Neural progenitor cell (in vitro differentiated cells): ENCODE data around the gene SLC26A2. TPM values are rescaled to one million over a fixed set of nuclear protein-coding genes. Genes with fewer than 3 reads are reported as not detected.
A peak's percentile ranks its signal among the peaks of the same experiment; 100 is the strongest.
"Not testable (repeated sequence)": the region's sequence is repeated elsewhere in the genome, so short reads cannot be mapped to it uniquely, and the experiment has no call there.

Experiments
- DNase-seq: peaks from one replicate; pipeline ENCODE4 v3.0.0-alpha.2; 2016; ENCODE audit warnings: low spot score
- H2AFZ ChIP-seq: fragments of 200-600 bp; sonication (generic); replicated peaks from 2 replicates; pipeline ENCODE4 v1.6.1; 2016; ENCODE audit warnings: antibody characterized with exemption
- H3F3A ChIP-seq: fragments of 200-600 bp; sonication (generic); 2 replicates; pipeline ENCODE4 v1.6.1; 2016; ENCODE audit warnings: antibody characterized with exemption, low read depth
- H3K27ac ChIP-seq: fragments of 200-600 bp; sonication (generic); 2 replicates; pipeline ENCODE4 v1.5.1; 2016; ENCODE audit warnings: mild to moderate bottlenecking
- H3K27me3 ChIP-seq: fragments of 200-600 bp; sonication (generic); 2 replicates; pipeline ENCODE4 v1.6.1; 2016; ENCODE audit warnings: mild to moderate bottlenecking, moderate library complexity
- H3K36me3 ChIP-seq: fragments of 200-600 bp; sonication (generic); 2 replicates; pipeline ENCODE4 v1.5.1; 2016
- H3K4me1 ChIP-seq: fragments of 200-600 bp; sonication (generic); 2 replicates; pipeline ENCODE4 v1.6.1; 2016; ENCODE audit warnings: mixed run types
- H3K4me2 ChIP-seq: fragments of 200-600 bp; sonication (generic); 2 replicates; pipeline ENCODE4 v1.6.1; 2016
- H3K4me3 ChIP-seq: fragments of 200-600 bp; sonication (generic); 2 replicates; pipeline ENCODE4 v1.5.1; 2016
- H3K79me2 ChIP-seq: fragments of 200-600 bp; sonication (generic); 2 replicates; pipeline ENCODE4 v1.6.1; 2016; ENCODE audit warnings: low read depth
- H3K9ac ChIP-seq: fragments of 200-600 bp; sonication (generic); 2 replicates; pipeline ENCODE4 v1.6.1; 2016
- H3K9me3 ChIP-seq: fragments of 200-600 bp; sonication (generic); 2 replicates; pipeline ENCODE4 v1.5.1; 2016; ENCODE audit warnings: low read depth
- H4K20me1 ChIP-seq: fragments of 200-600 bp; sonication (generic); 2 replicates; pipeline ENCODE4 v1.6.1; 2016; ENCODE audit warnings: low read depth
- H3K27ac Mint-ChIP-seq: 3 replicates; pipeline ENCODE4 v1.8.0; 2021; ENCODE audit warnings: mixed read lengths
- H3K27me3 Mint-ChIP-seq: 2 replicates; pipeline ENCODE4 v1.8.0; 2022; ENCODE audit warnings: low read depth, mild to moderate bottlenecking, inconsistent platforms, moderate library complexity, mixed read lengths; ENCODE audit not compliant: insufficient read depth
- H3K36me3 Mint-ChIP-seq: 3 replicates; pipeline ENCODE4 v1.8.0; 2021; ENCODE audit warnings: mixed read lengths
- H3K4me1 Mint-ChIP-seq: 3 replicates; pipeline ENCODE4 v1.8.0; 2021; ENCODE audit warnings: mixed read lengths
- H3K4me3 Mint-ChIP-seq: 3 replicates; pipeline ENCODE4 v1.8.0; 2021; ENCODE audit warnings: mild to moderate bottlenecking, moderate library complexity, mixed read lengths
- H3K9me3 Mint-ChIP-seq: 3 replicates; pipeline ENCODE4 v1.8.0; 2020; ENCODE audit warnings: mixed read lengths
- EZH2 ChIP-seq: fragments of 200-600 bp; sonication (generic); IDR thresholded peaks from 2 replicates; pipeline ENCODE4 v1.6.1; 2017; ENCODE audit warnings: antibody characterized with exemption, mild to moderate bottlenecking, moderate library complexity
- EZH2phosphoT487 ChIP-seq: fragments of 200-600 bp; sonication (generic); IDR thresholded peaks from 2 replicates; pipeline ENCODE4 v1.6.1; 2017; ENCODE audit warnings: antibody characterized with exemption
- total RNA-seq: library from RNA; depleted of rRNA; stranded (reverse); fragments of >200 nt; gene quantifications from 2 replicates; pipeline ENCODE4 v1.2.3, GENCODE V29; 2015; ENCODE audit warnings: low replicate concordance
- TF ChIP-seq, protein P1 (sequence below): fragments of 200-600 bp; sonication (generic); IDR thresholded peaks from 2 replicates; pipeline ENCODE4 v1.5.1; 2017; ENCODE audit warnings: antibody characterized with exemption, mild to moderate bottlenecking

SLC26A2 gene
- total RNA-seq, 1 donor from 2014 or later, result 20.1 TPM

DNA sequence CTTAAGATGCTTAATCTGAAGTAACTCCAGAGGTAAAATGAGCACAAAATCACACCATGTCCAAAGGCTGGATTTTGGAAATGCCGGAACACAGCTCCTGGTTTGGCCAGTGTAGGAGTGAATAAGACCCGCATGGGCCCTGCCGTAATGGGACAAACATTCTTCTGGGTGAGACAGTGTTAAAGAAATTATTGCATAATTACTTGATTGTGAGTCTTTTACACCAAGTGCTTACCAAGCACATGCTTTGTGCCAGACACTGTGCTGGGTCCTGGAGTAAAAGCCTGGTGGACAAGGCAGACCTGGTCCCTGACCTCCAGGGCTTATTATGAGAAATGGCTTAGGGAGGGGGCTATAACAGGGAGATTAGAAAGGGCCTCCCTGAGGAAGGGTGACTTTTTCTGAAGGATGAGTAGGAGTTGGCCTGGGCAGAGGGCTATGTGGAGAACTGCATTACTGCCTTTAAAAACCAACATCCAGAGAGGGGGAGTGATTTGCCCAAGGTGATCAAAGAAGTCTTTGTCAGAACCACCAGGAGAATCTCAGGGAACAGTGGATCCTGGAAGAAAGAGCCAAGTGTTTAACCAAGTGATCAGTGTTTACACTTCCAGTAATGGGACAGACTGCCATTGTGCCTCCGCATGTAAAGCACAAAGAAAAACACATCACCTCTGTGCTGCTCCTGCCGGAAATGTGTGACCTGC lies 19.5 kb upstream of the SLC26A2 start:
- Histone ChIP-seq H2AFZ (no peak overlapping the region), H3K4me3 (no peak overlapping the region), H3K36me3 (no peaks in the 10 kb centered on the region), H3K4me1 (no peaks in the 10 kb centered on the region), H3K9ac (no peak overlapping the region), H3K27ac (no peak overlapping the region), H4K20me1 (no peaks in the 10 kb centered on the region), H3K4me2 (no peak overlapping the region), H3K27me3 (no peaks in the 10 kb centered on the region), H3K9me3 (no peaks in the 10 kb centered on the region), H3K79me2 (no peaks in the 10 kb centered on the region), H3F3A (no peaks in the 10 kb centered on the region)
- Mint-ChIP-seq H3K4me3 (no peak overlapping the region), H3K9me3 (no peaks in the 10 kb centered on the region), H3K36me3 (no peaks in the 10 kb centered on the region), H3K4me1 (peaks cover 6% of the 10 kb centered on the region), H3K27ac (no peak overlapping the region), H3K27me3 (peaks cover 2% of the 10 kb centered on the region)
- TF ChIP-seq EZH2phosphoT487, result no peak
- no peak for DNase-seq

DNA sequence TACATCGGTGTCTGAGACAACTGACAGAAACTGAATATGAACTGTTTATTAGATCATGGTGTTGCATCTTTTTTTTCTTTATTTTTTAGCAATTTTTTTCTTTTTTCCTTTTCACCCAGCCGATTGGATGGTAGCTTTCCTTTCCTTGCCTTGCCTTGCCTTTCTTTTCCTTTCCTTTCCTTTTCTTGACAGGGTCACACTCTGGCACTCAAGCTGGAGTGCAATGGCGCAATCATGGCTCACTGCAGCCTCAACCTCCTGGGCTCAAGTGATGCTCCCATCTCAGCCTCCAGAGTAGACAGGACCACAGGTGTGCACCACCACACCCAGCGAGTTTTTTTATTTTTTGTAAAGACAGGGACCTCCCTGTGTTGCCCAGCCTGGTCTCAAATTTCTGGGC lies 18.8 kb upstream of the SLC26A2 start:
- Histone ChIP-seq H4K20me1 (no peaks in the 10 kb centered on the region), H3K36me3 (no peaks in the 10 kb centered on the region), H3K27ac (no peak overlapping the region), H3K4me3 (no peak overlapping the region), H3K4me1 (no peaks in the 10 kb centered on the region), H3K4me2 (no peak overlapping the region), H3K79me2 (no peaks in the 10 kb centered on the region), H3K27me3 (no peaks in the 10 kb centered on the region), H2AFZ (no peak overlapping the region), H3K9ac (no peak overlapping the region), H3K9me3 (no peaks in the 10 kb centered on the region), H3F3A (no peaks in the 10 kb centered on the region)
- Mint-ChIP-seq H3K36me3 (no peaks in the 10 kb centered on the region), H3K9me3 (no peaks in the 10 kb centered on the region), H3K27ac (no peak overlapping the region), H3K4me3 (no peak overlapping the region), H3K27me3 (peaks cover 2% of the 10 kb centered on the region), H3K4me1 (peaks cover 6% of the 10 kb centered on the region)
- TF ChIP-seq EZH2 (no peak), EZH2phosphoT487 (no peak)
- TF ChIP-seq, protein P1, sequence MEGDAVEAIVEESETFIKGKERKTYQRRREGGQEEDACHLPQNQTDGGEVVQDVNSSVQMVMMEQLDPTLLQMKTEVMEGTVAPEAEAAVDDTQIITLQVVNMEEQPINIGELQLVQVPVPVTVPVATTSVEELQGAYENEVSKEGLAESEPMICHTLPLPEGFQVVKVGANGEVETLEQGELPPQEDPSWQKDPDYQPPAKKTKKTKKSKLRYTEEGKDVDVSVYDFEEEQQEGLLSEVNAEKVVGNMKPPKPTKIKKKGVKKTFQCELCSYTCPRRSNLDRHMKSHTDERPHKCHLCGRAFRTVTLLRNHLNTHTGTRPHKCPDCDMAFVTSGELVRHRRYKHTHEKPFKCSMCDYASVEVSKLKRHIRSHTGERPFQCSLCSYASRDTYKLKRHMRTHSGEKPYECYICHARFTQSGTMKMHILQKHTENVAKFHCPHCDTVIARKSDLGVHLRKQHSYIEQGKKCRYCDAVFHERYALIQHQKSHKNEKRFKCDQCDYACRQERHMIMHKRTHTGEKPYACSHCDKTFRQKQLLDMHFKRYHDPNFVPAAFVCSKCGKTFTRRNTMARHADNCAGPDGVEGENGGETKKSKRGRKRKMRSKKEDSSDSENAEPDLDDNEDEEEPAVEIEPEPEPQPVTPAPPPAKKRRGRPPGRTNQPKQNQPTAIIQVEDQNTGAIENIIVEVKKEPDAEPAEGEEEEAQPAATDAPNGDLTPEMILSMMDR, result no peak
- DNase-seq, result no peak

DNA sequence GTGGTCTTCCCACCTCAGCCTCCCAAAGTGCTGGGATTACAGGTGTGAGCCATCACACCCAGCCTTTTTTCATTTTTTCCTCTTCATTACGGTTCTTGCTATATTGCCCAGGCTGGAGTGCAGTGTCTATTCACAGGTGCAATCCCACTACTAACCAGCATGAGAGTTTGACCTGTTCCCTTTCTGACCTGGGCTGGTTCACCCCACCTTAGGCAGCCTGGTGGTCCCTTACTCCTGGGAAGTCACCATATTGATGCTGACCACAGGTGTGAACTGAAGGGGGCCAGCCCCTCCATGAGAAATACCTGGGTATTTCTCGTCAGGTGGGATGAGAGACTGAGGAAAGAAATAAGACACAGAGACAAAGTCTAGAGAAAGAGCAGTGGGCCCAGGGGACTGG lies 18.4 kb upstream of the SLC26A2 start:
- Histone ChIP-seq H3K9me3 (no peaks in the 10 kb centered on the region), H3K4me2 (no peak overlapping the region), H4K20me1 (no peaks in the 10 kb centered on the region), H3K4me1 (no peaks in the 10 kb centered on the region), H3F3A (no peaks in the 10 kb centered on the region), H3K27ac (no peak overlapping the region), H3K27me3 (no peaks in the 10 kb centered on the region), H3K36me3 (no peaks in the 10 kb centered on the region), H3K9ac (no peak overlapping the region), H2AFZ (no peak overlapping the region), H3K79me2 (no peaks in the 10 kb centered on the region), H3K4me3 (no peak overlapping the region)
- DNase-seq, result no peak
- no peaks in the 10 kb centered on the region for H3K36me3 Mint-ChIP-seq
- H3K4me3 Mint-ChIP-seq, result no peak overlapping the region
- peaks cover 2% of the 10 kb centered on the region for H3K27me3 Mint-ChIP-seq
- no peaks in the 10 kb centered on the region for H3K9me3 Mint-ChIP-seq
- TF ChIP-seq EZH2phosphoT487 (no peak), EZH2 (no peak)
- TF ChIP-seq, protein P1, result no peak
- peaks cover 6% of the 10 kb centered on the region for H3K4me1 Mint-ChIP-seq
- peak overlapping the region; percentile 65 for H3K27ac Mint-ChIP-seq

DNA sequence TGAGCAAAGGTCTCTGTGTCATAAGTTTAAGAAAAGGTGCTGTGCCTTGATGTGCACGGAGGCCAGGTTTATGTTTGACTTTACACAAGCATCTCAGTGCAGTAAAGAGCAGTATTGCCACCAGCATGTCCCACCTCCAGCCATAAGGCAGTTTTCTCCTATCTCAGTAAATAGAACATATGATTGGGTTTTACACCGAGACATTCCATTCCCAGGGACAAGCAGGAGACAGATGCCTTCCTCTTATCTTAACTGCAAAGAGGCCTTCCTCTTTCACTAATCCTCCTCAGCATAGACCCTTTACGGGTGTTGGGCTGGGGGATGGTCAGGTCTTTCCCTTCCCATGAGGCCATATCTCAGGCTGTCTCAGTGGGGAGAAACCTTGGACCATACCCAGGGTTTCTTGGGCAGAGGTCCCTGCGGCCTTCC lies 17.8 kb upstream of the SLC26A2 start:
- DNase-seq, H3K79me2 ChIP-seq, H3K4me3 Mint-ChIP-seq, H3K4me1 Mint-ChIP-seq, H3K9ac ChIP-seq, H3F3A ChIP-seq, H3K36me3 Mint-ChIP-seq, H4K20me1 ChIP-seq, H3K27me3 ChIP-seq, H3K27ac ChIP-seq, H3K4me1 ChIP-seq, H3K4me2 ChIP-seq, H3K27ac Mint-ChIP-seq, H3K9me3 Mint-ChIP-seq, H3K4me3 ChIP-seq, H3K9me3 ChIP-seq, H3K27me3 Mint-ChIP-seq, H3K36me3 ChIP-seq: not testable (repeated sequence)
- H2AFZ ChIP-seq, result peak overlapping the region; percentile 2

DNA sequence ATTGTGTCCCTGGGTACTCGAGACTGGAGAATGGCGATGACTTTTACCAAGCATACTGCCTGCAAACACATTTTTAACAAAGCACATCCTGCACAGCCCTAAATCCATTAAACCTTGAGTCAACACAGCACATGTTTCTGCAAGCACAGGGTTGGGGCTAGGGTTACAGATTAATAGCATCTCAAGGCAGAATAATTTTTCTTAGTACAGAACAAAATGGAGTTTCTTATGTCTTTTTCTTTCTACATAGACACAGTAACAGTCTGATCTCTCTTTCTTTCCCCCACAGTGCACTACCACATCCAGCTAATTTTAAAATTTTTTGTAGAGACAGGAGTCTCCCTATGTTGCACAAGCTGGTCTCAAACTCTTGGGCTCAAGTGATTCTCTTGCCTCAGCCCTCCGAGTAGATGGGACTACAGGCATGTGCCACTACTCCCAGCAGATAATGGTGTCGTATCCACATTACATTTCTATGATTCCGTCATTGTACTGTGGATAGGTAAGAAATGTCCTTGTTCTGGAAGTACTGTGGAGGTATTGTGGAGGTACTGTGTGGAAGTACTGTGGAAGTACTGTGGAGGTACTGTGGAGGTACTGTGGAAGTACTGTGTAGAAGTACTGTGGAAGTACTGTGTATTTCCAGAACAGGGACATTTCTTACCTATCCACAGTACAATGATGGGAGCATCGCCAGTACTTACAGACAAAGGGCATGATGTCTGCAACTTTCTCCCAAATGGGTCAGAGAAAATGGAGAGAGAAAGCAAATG lies 17.2 kb upstream of the SLC26A2 start:
- not testable (repeated sequence) for H3K4me3 ChIP-seq, H4K20me1 ChIP-seq, H3K27me3 ChIP-seq, H3K4me1 Mint-ChIP-seq, H3K9me3 ChIP-seq, H3K27ac Mint-ChIP-seq, H3F3A ChIP-seq, H3K4me3 Mint-ChIP-seq, H3K27me3 Mint-ChIP-seq, H3K36me3 ChIP-seq, DNase-seq, H3K4me1 ChIP-seq, H3K9ac ChIP-seq, H3K36me3 Mint-ChIP-seq, H3K79me2 ChIP-seq, H3K27ac ChIP-seq, H3K4me2 ChIP-seq, H3K9me3 Mint-ChIP-seq
- H2AFZ ChIP-seq, result peak overlapping the region; percentile 2
